Measurements from ENCODE around the gene KDM6A. TPM values are rescaled to one million over a fixed set of nuclear protein-coding genes. Genes with fewer than 3 reads are reported as not detected.
"Not testable (repeated sequence)": the region's sequence is repeated elsewhere in the genome, so short reads cannot be mapped to it uniquely, and the experiment has no call there.

Gene KDM6A
- total RNA-seq, 4 donors from 2014 or later, result 25.9 to 51.0 (median 34.9) TPM

GRCh38 chrX:45068569-45068968 lies 195.6 kb downstream of the KDM6A start:
- no peaks in the 10 kb centered on the region for H3K27me3 ChIP-seq
- no peaks in the 10 kb centered on the region for H3K9me3 ChIP-seq
- TF ChIP-seq POLR2A (IDR thresholded peaks at IDR 0.05), result no peak
- TF ChIP-seq CTCF (IDR thresholded peaks at IDR 0.05), result no peak
- no peak for TF ChIP-seq EP300 (IDR thresholded peaks at IDR 0.05)
- H3K27ac ChIP-seq, result no peak overlapping the region
- H3K36me3 ChIP-seq, result peaks cover 0 to 7% (median 0%) of the 10 kb centered on the region in 3 donors
- 86 to 89% methylated on average over 4 of the region's 4 CpGs for WGBS, 2 donors
- DNase-seq (ENCODE audit: low spot score in 2 of 2), result no peak
- H3K4me3 ChIP-seq, result no peak overlapping the region
- no peaks in the 10 kb centered on the region for H3K4me1 ChIP-seq

- Histone ChIP-seq H3K4me1 (no peaks in the 10 kb centered on the region), H3K36me3 (peaks cover 0 to 5% (median 0%) of the 10 kb centered on the region in 3 donors), H3K4me3 (no peak overlapping the region), H3K9me3 (no peaks in the 10 kb centered on the region), H3K27me3 (no peaks in the 10 kb centered on the region), H3K27ac (peak overlapping the region in 1 of 4 donors; percentile 3)
- WGBS, 2 donors, result 18 to 36% methylated on average over 2 of the region's 2 CpGs
- DNase-seq (ENCODE audit: low spot score in 2 of 2), result peak in 1 of 2 donors; percentile 8
- TF ChIP-seq EP300 (IDR thresholded peaks at IDR 0.05) (no peak), CTCF (IDR thresholded peaks at IDR 0.05) (peak in 4 of 5 experiments; percentile 37 to 60 (median 56))
Measured at GRCh38 chrX:45070116-45071007, 197.4 kb downstream of the KDM6A start.

DNA sequence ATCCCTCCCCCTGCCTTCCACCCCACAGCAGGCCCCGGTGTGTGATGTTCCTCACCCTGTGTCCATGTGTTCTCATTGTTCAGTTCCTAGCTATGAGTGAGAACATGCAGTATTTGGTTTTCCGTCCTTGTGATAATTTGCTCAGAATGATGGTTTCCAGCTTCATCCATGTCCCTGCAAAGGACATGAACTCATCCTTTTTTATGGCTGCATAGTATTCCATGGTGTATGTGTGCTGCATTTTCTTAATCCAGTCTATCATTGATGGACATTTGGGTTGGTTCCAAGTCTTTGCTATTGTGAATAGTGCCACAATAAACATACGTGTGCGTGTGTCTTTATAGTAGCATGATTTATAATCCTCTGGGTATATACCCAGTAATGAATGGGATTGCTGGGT lies 200.0 kb downstream of the KDM6A start:
- not testable (repeated sequence) for H3K36me3 ChIP-seq; H3K4me1 ChIP-seq; DNase-seq (ENCODE audit: low spot score in 2 of 2); H3K27ac ChIP-seq; H3K27me3 ChIP-seq; H3K4me3 ChIP-seq; H3K9me3 ChIP-seq
- 97 to 100% methylated on average over 4 of the region's 4 CpGs for WGBS, 2 donors

GRCh38 chrX:45077748-45078424 lies 204.9 kb downstream of the KDM6A start:
- Histone ChIP-seq H3K27ac (no peak overlapping the region), H3K36me3 (peaks cover 0 to 10% (median 3%) of the 10 kb centered on the region in 3 donors), H3K4me1 (no peaks in the 10 kb centered on the region), H3K9me3 (no peaks in the 10 kb centered on the region), H3K4me3 (no peak overlapping the region), H3K27me3 (no peaks in the 10 kb centered on the region)
- TF ChIP-seq CTCF (IDR thresholded peaks at IDR 0.05) (no peak), EP300 (IDR thresholded peaks at IDR 0.05) (no peak), POLR2A (IDR thresholded peaks at IDR 0.05) (no peak)
- no peak for DNase-seq (ENCODE audit: low spot score in 2 of 2)
- 83 to 92% methylated on average over 2 of the region's 2 CpGs for WGBS, 2 donors

- H3K36me3 ChIP-seq, result peaks cover 0 to 20% (median 3%) of the 10 kb centered on the region in 3 donors
- H3K4me3 ChIP-seq, result no peak overlapping the region
- H3K9me3 ChIP-seq, result no peaks in the 10 kb centered on the region
- WGBS, 2 donors, result 72 to 84% methylated on average over 2 of the region's 2 CpGs
- DNase-seq (ENCODE audit: low spot score in 2 of 2), result no peak
- TF ChIP-seq POLR2A (IDR thresholded peaks at IDR 0.05), result no peak
- TF ChIP-seq EP300 (IDR thresholded peaks at IDR 0.05), result no peak
- TF ChIP-seq CTCF (IDR thresholded peaks at IDR 0.05), result no peak
- H3K27me3 ChIP-seq, result no peaks in the 10 kb centered on the region
- no peaks in the 10 kb centered on the region for H3K4me1 ChIP-seq
- no peak overlapping the region for H3K27ac ChIP-seq
Measured at GRCh38 chrX:45083314-45083713, 210.3 kb downstream of the KDM6A start.
